DOHH2 (cell line): ENCODE data around the gene GAS7.

Experiments
- H3F3A ChIP-seq: fragments of 200-600 bp; sonication (generic), shearing (Covaris generic); 2 replicates; pipeline ENCODE4 v1.6.0; 2016; ENCODE audit warnings: antibody characterized with exemption, mild to moderate bottlenecking; ENCODE audit not compliant: control insufficient read depth, insufficient read depth
- H3K27ac ChIP-seq: fragments of 200-600 bp; sonication (generic); 2 replicates; pipeline ENCODE4 v1.5.1; 2014; ENCODE audit warnings: low read depth, mild to moderate bottlenecking, low read length, moderate library complexity
- H3K27me3 ChIP-seq: fragments of 200-600 bp; sonication (generic); 2 replicates; pipeline ENCODE4 v1.6.1; 2014; ENCODE audit warnings: mild to moderate bottlenecking, low read length, mixed read lengths; ENCODE audit not compliant: control insufficient read depth
- H3K36me3 ChIP-seq: fragments of 200-600 bp; sonication (generic); 2 replicates; pipeline ENCODE4 v1.6.1; 2014; ENCODE audit warnings: mild to moderate bottlenecking, low read length, moderate library complexity, mixed read lengths; ENCODE audit not compliant: control insufficient read depth
- H3K4me1 ChIP-seq: fragments of 200-600 bp; sonication (generic); 2 replicates; pipeline ENCODE4 v1.6.1; 2014; ENCODE audit warnings: mild to moderate bottlenecking, low read length, mixed read lengths; ENCODE audit not compliant: control insufficient read depth
- H3K4me2 ChIP-seq: fragments of 200-600 bp; sonication (generic); 2 replicates; pipeline ENCODE4 v1.6.0; 2014; ENCODE audit warnings: mild to moderate bottlenecking, low read length, moderate library complexity
- H3K4me3 ChIP-seq: fragments of 200-600 bp; sonication (generic); 2 replicates; pipeline ENCODE4 v1.5.1; 2014; ENCODE audit warnings: mild to moderate bottlenecking, low read length, mixed read lengths
- H3K79me2 ChIP-seq: fragments of 200-600 bp; sonication (generic); 2 replicates; pipeline ENCODE4 v1.6.1; 2014; ENCODE audit warnings: mild to moderate bottlenecking, low read length, mixed read lengths; ENCODE audit not compliant: control insufficient read depth
- H3K9me2 ChIP-seq: fragments of 200-600 bp; sonication (generic); replicated peaks from 2 replicates; pipeline ENCODE4 v1.6.1; 2014; ENCODE audit warnings: mild to moderate bottlenecking, low read length, mixed read lengths; ENCODE audit not compliant: control insufficient read depth
- H3K9me3 ChIP-seq: fragments of 200-600 bp; sonication (generic); 2 replicates; pipeline ENCODE4 v1.6.1; 2014; ENCODE audit warnings: antibody characterized with exemption, low read length, mixed read lengths; ENCODE audit not compliant: control insufficient read depth, insufficient read depth
- H4K20me1 ChIP-seq: fragments of 200-600 bp; sonication (generic); 2 replicates; pipeline ENCODE4 v1.6.0; 2014; ENCODE audit warnings: low read depth, mild to moderate bottlenecking, antibody characterized with exemption, low read length, moderate library complexity; ENCODE audit not compliant: control insufficient read depth, insufficient read depth
- EZH2phosphoT487 ChIP-seq: fragments of 200-600 bp; sonication (generic); IDR thresholded peaks from 2 replicates; pipeline ENCODE4 v1.6.1; 2017; ENCODE audit warnings: borderline replicate concordance, mild to moderate bottlenecking, antibody characterized with exemption, low read length, moderate library complexity, mixed read lengths
- TF ChIP-seq, protein P1 (sequence below): fragments of 200-600 bp; sonication (generic); IDR thresholded peaks from one replicate; pipeline ENCODE4 v1.5.1; 2014; ENCODE audit warnings: antibody characterized with exemption, mild to moderate bottlenecking, low read depth, low read length; ENCODE audit not compliant: poor library complexity, severe bottlenecking

The GAS7 gene

DNA sequence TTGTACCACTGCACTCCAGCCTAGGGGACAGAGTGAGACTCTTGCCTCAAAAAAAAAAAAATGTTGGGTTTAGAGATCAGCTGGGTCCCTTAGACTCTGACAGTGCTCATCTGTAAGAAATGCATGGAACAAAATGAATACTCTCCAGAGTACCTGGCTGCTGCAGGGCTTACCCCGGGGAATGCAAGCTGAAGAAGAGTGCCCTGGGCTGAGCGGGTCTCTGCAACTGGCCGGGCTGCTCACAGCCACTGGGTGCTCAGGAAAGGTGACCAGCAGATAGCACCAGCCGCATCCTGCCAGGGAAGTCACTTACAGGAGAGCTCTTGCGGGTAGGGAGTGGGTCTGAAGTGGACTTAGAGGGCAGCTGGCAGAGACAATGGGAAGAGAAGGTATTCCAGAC, 82.1 kb downstream of the GAS7 start:
- no peaks in the 10 kb centered on the region for H3K79me2 ChIP-seq
- no peaks in the 10 kb centered on the region for H4K20me1 ChIP-seq
- H3K4me3 ChIP-seq = no peak overlapping the region
- H3K9me3 ChIP-seq = no peaks in the 10 kb centered on the region
- H3F3A ChIP-seq = no peaks in the 10 kb centered on the region
- no peak overlapping the region for H3K4me2 ChIP-seq
- H3K27me3 ChIP-seq = peaks cover 8% of the 10 kb centered on the region
- no peak overlapping the region for H3K27ac ChIP-seq
- no peak for TF ChIP-seq EZH2phosphoT487
- TF ChIP-seq, protein P1, sequence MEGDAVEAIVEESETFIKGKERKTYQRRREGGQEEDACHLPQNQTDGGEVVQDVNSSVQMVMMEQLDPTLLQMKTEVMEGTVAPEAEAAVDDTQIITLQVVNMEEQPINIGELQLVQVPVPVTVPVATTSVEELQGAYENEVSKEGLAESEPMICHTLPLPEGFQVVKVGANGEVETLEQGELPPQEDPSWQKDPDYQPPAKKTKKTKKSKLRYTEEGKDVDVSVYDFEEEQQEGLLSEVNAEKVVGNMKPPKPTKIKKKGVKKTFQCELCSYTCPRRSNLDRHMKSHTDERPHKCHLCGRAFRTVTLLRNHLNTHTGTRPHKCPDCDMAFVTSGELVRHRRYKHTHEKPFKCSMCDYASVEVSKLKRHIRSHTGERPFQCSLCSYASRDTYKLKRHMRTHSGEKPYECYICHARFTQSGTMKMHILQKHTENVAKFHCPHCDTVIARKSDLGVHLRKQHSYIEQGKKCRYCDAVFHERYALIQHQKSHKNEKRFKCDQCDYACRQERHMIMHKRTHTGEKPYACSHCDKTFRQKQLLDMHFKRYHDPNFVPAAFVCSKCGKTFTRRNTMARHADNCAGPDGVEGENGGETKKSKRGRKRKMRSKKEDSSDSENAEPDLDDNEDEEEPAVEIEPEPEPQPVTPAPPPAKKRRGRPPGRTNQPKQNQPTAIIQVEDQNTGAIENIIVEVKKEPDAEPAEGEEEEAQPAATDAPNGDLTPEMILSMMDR = no peak
- no peaks in the 10 kb centered on the region for H3K9me2 ChIP-seq
- H3K36me3 ChIP-seq = no peaks in the 10 kb centered on the region
- H3K4me1 ChIP-seq = no peaks in the 10 kb centered on the region

DNA sequence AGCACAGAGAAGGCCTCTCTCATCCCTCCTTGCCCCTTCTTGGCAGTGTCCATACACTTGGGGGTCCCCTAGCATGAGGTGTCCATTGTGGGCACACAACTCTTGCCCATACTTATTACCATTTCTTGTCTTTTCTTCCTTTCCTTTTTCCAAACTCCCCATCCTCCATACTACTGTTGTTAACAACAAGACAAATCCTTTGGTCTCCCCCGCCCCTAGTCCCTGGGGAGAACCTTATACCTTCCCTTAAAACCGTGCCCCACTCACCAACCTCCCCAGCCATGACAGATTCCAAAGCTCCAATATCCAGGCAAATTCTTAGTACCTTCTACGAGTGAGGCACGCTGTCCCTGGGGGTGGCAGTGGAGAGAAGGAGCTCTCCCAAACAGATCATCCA, 82.9 kb downstream of the GAS7 start:
- TF ChIP-seq EZH2phosphoT487 = no peak
- TF ChIP-seq, protein P1 = no peak
- Histone ChIP-seq H3K9me3 (no peaks in the 10 kb centered on the region), H3F3A (no peaks in the 10 kb centered on the region), H3K4me3 (no peak overlapping the region), H3K36me3 (no peaks in the 10 kb centered on the region), H3K4me2 (no peak overlapping the region), H3K9me2 (no peaks in the 10 kb centered on the region), H3K4me1 (no peaks in the 10 kb centered on the region), H3K79me2 (no peaks in the 10 kb centered on the region), H3K27me3 (peaks cover 5% of the 10 kb centered on the region), H3K27ac (no peak overlapping the region), H4K20me1 (no peaks in the 10 kb centered on the region)

DNA sequence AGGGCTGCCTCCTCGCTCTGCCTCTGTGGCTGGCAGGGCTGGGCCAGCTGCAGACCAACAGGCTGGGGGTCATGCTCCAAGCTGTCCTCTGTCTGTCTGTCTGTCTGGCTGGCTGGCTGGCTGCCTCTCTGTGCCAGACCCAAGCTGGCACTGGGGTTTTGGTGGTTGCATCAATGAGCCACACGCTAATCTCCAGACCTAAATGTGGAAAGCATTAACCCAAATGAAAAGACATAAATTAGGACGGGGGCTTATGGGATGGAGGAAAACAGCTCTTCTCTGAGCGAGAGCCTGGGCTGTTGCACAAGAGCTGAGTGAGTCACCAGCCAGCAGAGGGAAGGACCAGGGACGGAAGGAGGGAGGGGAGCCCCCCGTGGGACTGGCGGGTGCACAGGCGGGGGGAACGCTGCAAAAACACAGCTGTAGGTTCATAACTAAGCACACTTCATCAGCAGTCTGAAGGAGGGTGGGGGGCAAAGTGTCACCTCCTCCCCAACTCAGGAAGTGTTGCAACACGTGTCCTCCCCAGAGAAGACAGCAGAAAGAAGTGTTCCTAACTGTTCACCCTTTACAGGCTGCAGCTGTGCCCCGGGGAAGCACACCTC, 83.4 kb downstream of the GAS7 start:
- H3K27ac ChIP-seq = no peak overlapping the region
- H4K20me1 ChIP-seq = no peaks in the 10 kb centered on the region
- H3F3A ChIP-seq = no peaks in the 10 kb centered on the region
- H3K4me2 ChIP-seq = no peak overlapping the region
- H3K9me2 ChIP-seq = no peaks in the 10 kb centered on the region
- TF ChIP-seq, protein P1 = no peak
- no peak for TF ChIP-seq EZH2phosphoT487
- no peaks in the 10 kb centered on the region for H3K36me3 ChIP-seq
- no peak overlapping the region for H3K4me3 ChIP-seq
- H3K9me3 ChIP-seq = no peaks in the 10 kb centered on the region
- H3K27me3 ChIP-seq = peaks cover 2% of the 10 kb centered on the region; the same call in 1 of the 2 replicates
- H3K4me1 ChIP-seq = no peaks in the 10 kb centered on the region
- H3K79me2 ChIP-seq = no peaks in the 10 kb centered on the region

DNA sequence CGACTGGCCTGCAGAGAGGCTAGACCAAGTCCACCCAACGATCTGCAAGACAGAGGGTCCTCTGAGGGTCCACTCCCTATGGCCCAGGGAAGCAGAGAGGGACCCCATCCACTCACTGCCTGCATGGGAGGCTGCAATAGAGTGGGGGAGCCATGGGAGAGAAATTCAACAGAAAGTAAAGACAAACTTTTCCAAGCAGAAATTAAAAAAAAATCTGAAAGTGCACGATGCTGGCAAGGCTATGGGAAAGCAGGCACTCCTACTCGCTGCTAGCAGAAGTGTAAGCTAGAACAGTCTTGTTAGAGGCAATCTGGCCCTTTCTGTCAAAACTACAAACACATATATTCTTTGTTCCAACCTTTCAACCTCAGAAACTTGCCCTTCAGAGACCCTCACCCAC, 85.4 kb downstream of the GAS7 start:
- Histone ChIP-seq H3K27ac (no peak overlapping the region), H3K4me1 (no peaks in the 10 kb centered on the region)

More for the DNA sequence above, 85.4 kb downstream of the GAS7 start:
- Histone ChIP-seq H3K9me2 (no peaks in the 10 kb centered on the region), H3K79me2 (no peaks in the 10 kb centered on the region), H3K4me3 (no peak overlapping the region), H4K20me1 (no peaks in the 10 kb centered on the region), H3F3A (no peaks in the 10 kb centered on the region), H3K27me3 (peaks cover 2% of the 10 kb centered on the region; the same call in 1 of the 2 replicates), H3K36me3 (no peaks in the 10 kb centered on the region), H3K9me3 (no peaks in the 10 kb centered on the region), H3K4me2 (no peak overlapping the region)
- TF ChIP-seq, protein P1 = no peak
- TF ChIP-seq EZH2phosphoT487 = no peak
